HG02588 (cell line): ENCODE measurements around the gene POLR1A.
"Not testable (repeated sequence)": the region's sequence is repeated elsewhere in the genome, so short reads cannot be mapped to it uniquely, and the experiment has no call there.

Experiments used
- ATAC-seq: cut with Tn5 transposase; IDR thresholded peaks from one replicate; pipeline ENCODE4 v1.9.1; 2021; ENCODE audit warnings: mild to moderate bottlenecking, moderate library complexity; ENCODE audit not compliant: unreplicated experiment

The POLR1A gene

GRCh38 chr2:86000131-86000937, 105.4 kb downstream of the POLR1A start:
- ATAC-seq: no peak

GRCh38 chr2:85999061-85999831, 106.4 kb downstream of the POLR1A start:
- peak; percentile 79 for ATAC-seq

GRCh38 chr2:85998071-85998991, 107.4 kb downstream of the POLR1A start:
- ATAC-seq: no peak

- no peak for ATAC-seq
Observed at GRCh38 chr2:85997017-85997970, 108.4 kb downstream of the POLR1A start.

GRCh38 chr2:85996591-85996990, 109.1 kb downstream of the POLR1A start:
- ATAC-seq: no peak

GRCh38 chr2:85995648-85996529, 109.8 kb downstream of the POLR1A start:
- ATAC-seq: no peak

- no peak for ATAC-seq
Observed at GRCh38 chr2:85994897-85995647, 110.6 kb downstream of the POLR1A start.

GRCh38 chr2:85994421-85994777, 111.3 kb downstream of the POLR1A start:
- peak; percentile 15 for ATAC-seq

GRCh38 chr2:85992611-85993010, 113.1 kb downstream of the POLR1A start:
- no peak for ATAC-seq

GRCh38 chr2:85992053-85992452, 113.6 kb downstream of the POLR1A start:
- not testable (repeated sequence) for ATAC-seq

- ATAC-seq: no peak
Observed at GRCh38 chr2:85990084-85990483, 115.6 kb downstream of the POLR1A start.

GRCh38 chr2:85989288-85989865, 116.3 kb downstream of the POLR1A start:
- no peak for ATAC-seq

- no peak for ATAC-seq
Observed at GRCh38 chr2:85988914-85989270, 116.8 kb downstream of the POLR1A start.

- ATAC-seq: no peak
Observed at GRCh38 chr2:85988175-85988913, 117.3 kb downstream of the POLR1A start.

- ATAC-seq: no peak
Observed at GRCh38 chr2:85987266-85988174, 118.2 kb downstream of the POLR1A start.

GRCh38 chr2:85986121-85986520, 119.6 kb downstream of the POLR1A start:
- no peak for ATAC-seq
